ENCODE results near the gene PCNT. TPM values are rescaled to one million over a fixed set of nuclear protein-coding genes. Genes with fewer than 3 reads are reported as not detected.
"Not testable (repeated sequence)": the region's sequence is repeated elsewhere in the genome, so short reads cannot be mapped to it uniquely, and the experiment has no call there.

Gene PCNT
- total and polyA plus RNA-seq, 2 experiments from 2014 or later = 18.3 to 26.6 TPM

GRCh38 chr21:46459024-46459355 is 135.0 kb downstream of the PCNT start:
- no peak for DNase-seq (ENCODE audit: low read depth in 1 of 2, low spot score in 1 of 2)
- Histone ChIP-seq H3K27me3 (no peaks in the 10 kb centered on the region), H3K36me3 (peaks cover 4% of the 10 kb centered on the region), H3K9me3 (ENCODE audit: low read depth) (no peaks in the 10 kb centered on the region), H3K4me3 (peak overlapping the region; percentile 81), H3K4me1 (ENCODE audit: low read depth) (peaks cover 34% of the 10 kb centered on the region), H3K27ac (peak overlapping the region; percentile 66)
- TF ChIP-seq CTCF (IDR thresholded peaks at IDR 0.05; ENCODE audit: low read depth, low read length) = no peak

GRCh38 chr21:46459356-46460112 is 135.6 kb downstream of the PCNT start:
- Histone ChIP-seq H3K4me3 (peak overlapping the region; percentile 81), H3K27me3 (no peaks in the 10 kb centered on the region), H3K4me1 (ENCODE audit: low read depth) (peaks cover 34% of the 10 kb centered on the region), H3K9me3 (ENCODE audit: low read depth) (no peaks in the 10 kb centered on the region), H3K36me3 (peaks cover 4% of the 10 kb centered on the region), H3K27ac (peak overlapping the region; percentile 66)
- TF ChIP-seq CTCF (IDR thresholded peaks at IDR 0.05; ENCODE audit: low read depth, low read length) = no peak
- DNase-seq (ENCODE audit: low read depth in 1 of 2, low spot score in 1 of 2) = peak; percentile 10 to 53

DNA sequence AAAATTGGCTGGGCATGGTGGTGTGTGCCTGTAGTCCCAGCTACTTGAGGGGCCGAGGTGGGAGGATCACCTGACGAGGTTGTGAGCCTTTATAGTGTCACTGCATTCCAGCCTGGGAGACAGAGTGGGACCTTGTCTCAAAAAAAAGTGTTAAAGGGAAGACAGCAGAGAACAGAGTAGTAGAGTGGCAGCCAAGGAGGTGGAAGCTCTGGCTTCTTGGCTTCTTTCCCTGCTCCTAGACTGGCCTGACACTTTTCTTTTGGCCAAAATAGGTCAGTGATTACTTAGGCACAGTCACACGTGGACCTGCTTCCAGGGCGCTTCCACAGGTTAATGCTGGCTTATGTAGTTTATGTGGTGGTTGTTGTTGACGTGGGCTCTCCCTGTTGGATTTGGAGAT is 138.0 kb downstream of the PCNT start:
- Histone ChIP-seq H3K4me3 (no peak overlapping the region), H3K4me1 (ENCODE audit: low read depth) (peaks cover 17% of the 10 kb centered on the region)

DNA sequence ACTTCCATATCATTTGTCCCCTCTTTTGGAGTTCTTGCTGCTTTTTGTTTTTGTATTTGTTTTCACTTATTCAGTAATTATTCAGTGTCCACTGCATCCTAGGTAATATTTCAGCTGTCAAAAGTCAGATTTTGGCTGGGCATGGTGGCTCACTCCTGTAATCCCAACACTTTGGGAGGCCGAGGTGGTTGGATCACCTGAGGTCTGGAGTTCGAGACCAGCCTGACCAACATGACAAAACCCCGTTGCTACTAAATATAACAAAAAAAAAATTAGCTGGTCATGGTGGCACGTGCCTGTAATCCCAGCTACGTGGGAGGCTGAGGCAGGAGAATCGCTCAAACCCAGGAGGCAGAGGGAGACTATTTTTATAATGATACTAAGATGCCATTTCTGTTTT is 141.2 kb downstream of the PCNT start:
- H3K27me3 ChIP-seq; H3K4me1 ChIP-seq (ENCODE audit: low read depth); H3K4me3 ChIP-seq; H3K9me3 ChIP-seq (ENCODE audit: low read depth); H3K27ac ChIP-seq; H3K36me3 ChIP-seq; DNase-seq (ENCODE audit: low read depth in 1 of 2, low spot score in 1 of 2): not testable (repeated sequence)

More for the DNA sequence above, 138.0 kb downstream of the PCNT start:
- TF ChIP-seq CTCF (IDR thresholded peaks at IDR 0.05; ENCODE audit: low read depth, low read length) = no peak
- Histone ChIP-seq H3K27ac (peak overlapping the region; percentile 31), H3K27me3 (no peaks in the 10 kb centered on the region), H3K9me3 (ENCODE audit: low read depth) (no peaks in the 10 kb centered on the region), H3K36me3 (no peaks in the 10 kb centered on the region)
- DNase-seq (ENCODE audit: low read depth in 1 of 2, low spot score in 1 of 2) = no peak

- no peaks in the 10 kb centered on the region for H3K9me3 ChIP-seq (ENCODE audit: low read depth)
- DNase-seq (ENCODE audit: low read depth in 1 of 2, low spot score in 1 of 2) = no peak
- TF ChIP-seq CTCF (IDR thresholded peaks at IDR 0.05; ENCODE audit: low read depth, low read length) = no peak
- H3K4me1 ChIP-seq (ENCODE audit: low read depth) = peaks cover 6% of the 10 kb centered on the region
- no peaks in the 10 kb centered on the region for H3K36me3 ChIP-seq
- H3K27me3 ChIP-seq = no peaks in the 10 kb centered on the region
- H3K27ac ChIP-seq = no peak overlapping the region
- no peak overlapping the region for H3K4me3 ChIP-seq
Observed at GRCh38 chr21:46465651-46466050, 141.7 kb downstream of the PCNT start.

DNA sequence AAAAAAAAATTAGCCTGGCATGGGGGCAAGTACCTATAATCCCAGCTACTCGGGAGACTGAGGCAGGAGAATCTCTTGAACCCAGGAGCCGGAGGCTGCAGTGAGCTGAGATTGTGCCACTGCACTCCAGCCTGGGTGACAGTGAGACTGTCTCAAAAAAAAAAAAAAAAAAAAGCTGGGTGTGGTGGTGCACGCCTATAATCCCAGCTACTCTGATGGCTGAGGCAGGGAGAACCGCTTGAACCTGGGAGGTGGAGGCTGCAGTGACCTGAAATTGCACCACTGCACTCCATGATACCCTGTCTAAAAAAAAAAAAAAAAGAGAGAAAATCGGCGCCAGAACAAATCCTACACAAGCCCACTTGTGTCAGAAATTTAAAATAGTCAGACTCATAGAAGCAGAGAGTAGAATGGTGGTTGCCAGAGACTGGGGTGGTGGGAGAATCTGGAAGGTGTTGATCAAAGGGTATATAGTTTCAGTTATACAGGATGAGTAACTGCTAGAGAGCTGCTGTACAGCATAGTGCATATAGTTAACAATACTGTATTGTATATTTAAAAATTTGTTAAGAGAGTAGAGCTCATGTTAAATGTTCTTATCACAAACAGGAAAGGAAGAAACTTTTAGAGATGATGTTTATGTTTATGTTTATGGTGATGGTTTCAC is 144.3 kb downstream of the PCNT start:
- H3K27ac ChIP-seq = no peak overlapping the region
- H3K4me1 ChIP-seq (ENCODE audit: low read depth) = peaks cover 6% of the 10 kb centered on the region
- H3K4me3 ChIP-seq = no peak overlapping the region
- H3K36me3 ChIP-seq = no peaks in the 10 kb centered on the region
- no peak for DNase-seq (ENCODE audit: low read depth in 1 of 2, low spot score in 1 of 2)
- H3K27me3 ChIP-seq = no peaks in the 10 kb centered on the region
- no peak for TF ChIP-seq CTCF (IDR thresholded peaks at IDR 0.05; ENCODE audit: low read depth, low read length)
- no peaks in the 10 kb centered on the region for H3K9me3 ChIP-seq (ENCODE audit: low read depth)

Data from cardiac muscle cell (in vitro differentiated cells and primary cell).